MG63 (cell line): ENCODE measurements around the gene SMIM28. TPM values are rescaled to one million over a fixed set of nuclear protein-coding genes. Genes with fewer than 3 reads are reported as not detected.

Experiments used
- DNase-seq: peaks from one replicate; pipeline ENCODE4 v3.0.0-alpha.2; 2020
- H3K27me3 ChIP-seq: fragments of 250-450 bp; sonication (Bioruptor Pico); 2 replicates; pipeline ENCODE4 v1.5.1; 2020; ENCODE audit warnings: mild to moderate bottlenecking, moderate library complexity
- H3K36me3 ChIP-seq: fragments of 250-450 bp; sonication (Bioruptor Pico); 2 replicates; pipeline ENCODE4 v1.5.1; 2020; ENCODE audit warnings: mild to moderate bottlenecking, moderate library complexity
- H3K4me3 ChIP-seq: fragments of 250-450 bp; sonication (Bioruptor Pico); 2 replicates; pipeline ENCODE4 v1.5.1; 2020; ENCODE audit warnings: mild to moderate bottlenecking, moderate library complexity
- H3K9me3 ChIP-seq: fragments of 250-450 bp; sonication (Bioruptor Pico); 2 replicates; pipeline ENCODE4 v1.5.1; 2020; ENCODE audit warnings: mild to moderate bottlenecking, moderate library complexity
- total RNA-seq: library from RNA; depleted of rRNA; stranded (reverse); fragments of >200 nt; shearing (Covaris generic); gene quantifications from 2 replicates; pipeline ENCODE4 v1.2.3, GENCODE V29; 2014; ENCODE audit warnings: low replicate concordance; rRNA removed

The SMIM28 gene
- not detected in 2 replicates for total RNA-seq

- H3K27me3 ChIP-seq, result no peaks in the 10 kb centered on the region
- H3K4me3 ChIP-seq, result no peak within 1 kb of the TSS
- DNase-seq, result no peak
- H3K36me3 ChIP-seq, result no peaks in the 10 kb centered on the region
- no peaks in the 10 kb centered on the region for H3K9me3 ChIP-seq
Observed at GRCh38 chr6:138377844-138378243, at the start of gene SMIM28. Gene SMIM28 (plus strand): TSS chr6:138377905. CDS start chr6:138378073, 168 bp downstream.

- DNase-seq, result no peak
Observed at GRCh38 chr6:138328210-138328609, 49.5 kb upstream of the SMIM28 start.

GRCh38 chr6:138330763-138331162 is 46.9 kb upstream of the SMIM28 start:
- Histone ChIP-seq H3K36me3 (no peaks in the 10 kb centered on the region; the same call in 1 of the 2 replicates), H3K4me3 (no peak overlapping the region), H3K27me3 (no peaks in the 10 kb centered on the region), H3K9me3 (no peaks in the 10 kb centered on the region)
- DNase-seq, result no peak

More at GRCh38 chr6:138328210-138328609, 49.5 kb upstream of the SMIM28 start:
- H3K36me3 ChIP-seq, result no peaks in the 10 kb centered on the region; the same call in 1 of the 2 replicates
- H3K9me3 ChIP-seq, result no peaks in the 10 kb centered on the region
- H3K27me3 ChIP-seq, result no peaks in the 10 kb centered on the region
- no peak overlapping the region for H3K4me3 ChIP-seq

GRCh38 chr6:138331444-138331843 is 46.3 kb upstream of the SMIM28 start:
- DNase-seq, result no peak
- H3K27me3 ChIP-seq, result no peaks in the 10 kb centered on the region
- no peak overlapping the region for H3K4me3 ChIP-seq
- H3K36me3 ChIP-seq, result no peaks in the 10 kb centered on the region; the same call in none of the 2 replicates
- no peaks in the 10 kb centered on the region for H3K9me3 ChIP-seq

- H3K9me3 ChIP-seq, result no peaks in the 10 kb centered on the region
- no peak overlapping the region for H3K4me3 ChIP-seq
- H3K27me3 ChIP-seq, result no peaks in the 10 kb centered on the region
- DNase-seq, result no peak
- no peaks in the 10 kb centered on the region; the same call in none of the 2 replicates for H3K36me3 ChIP-seq
Observed at GRCh38 chr6:138331984-138332383, 45.7 kb upstream of the SMIM28 start.

GRCh38 chr6:138334000-138334399 is 43.7 kb upstream of the SMIM28 start:
- H3K9me3 ChIP-seq, result no peaks in the 10 kb centered on the region
- H3K4me3 ChIP-seq, result no peak overlapping the region
- H3K27me3 ChIP-seq, result no peaks in the 10 kb centered on the region
- no peaks in the 10 kb centered on the region; the same call in none of the 2 replicates for H3K36me3 ChIP-seq
- no peak for DNase-seq

- H3K4me3 ChIP-seq, result no peak overlapping the region
- no peaks in the 10 kb centered on the region for H3K27me3 ChIP-seq
- H3K36me3 ChIP-seq, result no peaks in the 10 kb centered on the region; the same call in none of the 2 replicates
- no peak for DNase-seq
- H3K9me3 ChIP-seq, result no peaks in the 10 kb centered on the region
Observed at GRCh38 chr6:138334963-138335362, 42.7 kb upstream of the SMIM28 start.

- no peak overlapping the region for H3K4me3 ChIP-seq
- no peaks in the 10 kb centered on the region for H3K27me3 ChIP-seq
- DNase-seq, result no peak
- H3K36me3 ChIP-seq, result no peaks in the 10 kb centered on the region; the same call in none of the 2 replicates
- H3K9me3 ChIP-seq, result no peaks in the 10 kb centered on the region
Observed at GRCh38 chr6:138336221-138336620, 41.5 kb upstream of the SMIM28 start.

GRCh38 chr6:138337076-138337475 is 40.6 kb upstream of the SMIM28 start:
- Histone ChIP-seq H3K36me3 (no peaks in the 10 kb centered on the region; the same call in none of the 2 replicates), H3K9me3 (no peaks in the 10 kb centered on the region), H3K4me3 (no peak overlapping the region), H3K27me3 (no peaks in the 10 kb centered on the region)
- DNase-seq, result no peak

GRCh38 chr6:138339024-138339423 is 38.7 kb upstream of the SMIM28 start:
- DNase-seq, result no peak
- no peaks in the 10 kb centered on the region for H3K27me3 ChIP-seq
- no peaks in the 10 kb centered on the region; the same call in none of the 2 replicates for H3K36me3 ChIP-seq
- H3K4me3 ChIP-seq, result no peak overlapping the region
- no peaks in the 10 kb centered on the region for H3K9me3 ChIP-seq

GRCh38 chr6:138341176-138341575 is 36.5 kb upstream of the SMIM28 start:
- H3K4me3 ChIP-seq, result no peak overlapping the region
- no peaks in the 10 kb centered on the region for H3K27me3 ChIP-seq
- H3K36me3 ChIP-seq, result no peaks in the 10 kb centered on the region; the same call in none of the 2 replicates
- DNase-seq, result no peak
- H3K9me3 ChIP-seq, result no peaks in the 10 kb centered on the region

GRCh38 chr6:138343112-138343511 is 34.6 kb upstream of the SMIM28 start:
- no peaks in the 10 kb centered on the region for H3K27me3 ChIP-seq
- no peaks in the 10 kb centered on the region for H3K9me3 ChIP-seq
- no peaks in the 10 kb centered on the region for H3K36me3 ChIP-seq
- DNase-seq, result no peak
- H3K4me3 ChIP-seq, result no peak overlapping the region

GRCh38 chr6:138345565-138346285 is 32.0 kb upstream of the SMIM28 start:
- Histone ChIP-seq H3K9me3 (no peaks in the 10 kb centered on the region), H3K27me3 (no peaks in the 10 kb centered on the region), H3K4me3 (no peak overlapping the region), H3K36me3 (no peaks in the 10 kb centered on the region)
- no peak for DNase-seq

- no peak overlapping the region for H3K4me3 ChIP-seq
- DNase-seq, result no peak
- no peaks in the 10 kb centered on the region for H3K27me3 ChIP-seq
- H3K9me3 ChIP-seq, result no peaks in the 10 kb centered on the region
- no peaks in the 10 kb centered on the region for H3K36me3 ChIP-seq
Observed at GRCh38 chr6:138346302-138347195, 31.2 kb upstream of the SMIM28 start.

GRCh38 chr6:138347864-138348263 is 29.8 kb upstream of the SMIM28 start:
- Histone ChIP-seq H3K27me3 (no peaks in the 10 kb centered on the region), H3K4me3 (no peak overlapping the region), H3K36me3 (no peaks in the 10 kb centered on the region), H3K9me3 (no peaks in the 10 kb centered on the region)
- DNase-seq, result no peak

- Histone ChIP-seq H3K9me3 (no peaks in the 10 kb centered on the region), H3K36me3 (no peaks in the 10 kb centered on the region), H3K27me3 (no peaks in the 10 kb centered on the region), H3K4me3 (no peak overlapping the region)
- DNase-seq, result peak; percentile 33
Observed at GRCh38 chr6:138349891-138350290, 27.8 kb upstream of the SMIM28 start.

- H3K4me3 ChIP-seq, result no peak overlapping the region
- no peaks in the 10 kb centered on the region for H3K27me3 ChIP-seq
- no peak for DNase-seq
- no peaks in the 10 kb centered on the region for H3K36me3 ChIP-seq
- H3K9me3 ChIP-seq, result no peaks in the 10 kb centered on the region
Observed at GRCh38 chr6:138357928-138358327, 19.8 kb upstream of the SMIM28 start.
